Osteoblast (primary cell): Measurements from ENCODE around the gene STX10. TPM values are rescaled to one million over a fixed set of nuclear protein-coding genes. Genes with fewer than 3 reads are reported as not detected.

Experiments
- DNase-seq: peaks from one replicate; pipeline ENCODE4 v3.0.0; 2011; ENCODE audit warnings: low spot score, mixed read lengths; ENCODE audit not compliant: insufficient read length; ENCODE audit errors: missing footprints
- H2AFZ ChIP-seq: 2 replicates; pipeline ENCODE4 v1.6.0; 2011; ENCODE audit warnings: mild to moderate bottlenecking, low read length
- H3K27ac ChIP-seq: 2 replicates; pipeline ENCODE4 v1.5.1; 2011; ENCODE audit warnings: mild to moderate bottlenecking, low read depth, low read length, moderate library complexity
- H3K27me3 ChIP-seq: 2 replicates; pipeline ENCODE4 v1.6.0; 2012; ENCODE audit warnings: mild to moderate bottlenecking, control low read depth, inconsistent platforms, low read length, moderate library complexity; ENCODE audit not compliant: insufficient read depth
- H3K36me3 ChIP-seq: 2 replicates; pipeline ENCODE4 v1.5.1; 2011; ENCODE audit warnings: mild to moderate bottlenecking, low read length, control low read depth, moderate library complexity; ENCODE audit not compliant: insufficient read depth
- H3K4me1 ChIP-seq: 2 replicates; pipeline ENCODE4 v1.5.1; 2011; ENCODE audit warnings: mild to moderate bottlenecking, low read length, control low read depth, moderate library complexity; ENCODE audit not compliant: insufficient read depth
- H3K4me2 ChIP-seq: 2 replicates; pipeline ENCODE4 v1.6.0; 2011; ENCODE audit warnings: mild to moderate bottlenecking, low read length; ENCODE audit not compliant: insufficient read depth
- H3K4me3 ChIP-seq: fragments of 200-600 bp; sonication (generic); 3 replicates; pipeline ENCODE4 v1.5.1; 2012; ENCODE audit warnings: mild to moderate bottlenecking, low read length, inconsistent platforms; ENCODE audit not compliant: insufficient read depth
- H3K79me2 ChIP-seq: 2 replicates; pipeline ENCODE4 v1.6.0; 2012; ENCODE audit warnings: mild to moderate bottlenecking, low read length, control low read depth, inconsistent platforms; ENCODE audit not compliant: insufficient read depth
- H3K9me3 ChIP-seq: 2 replicates; pipeline ENCODE4 v1.5.1; 2011; ENCODE audit warnings: low read depth, low read length, control low read depth
- H4K20me1 ChIP-seq: 2 replicates; pipeline ENCODE4 v1.6.0; 2012; ENCODE audit warnings: mild to moderate bottlenecking, low read length, control low read depth; ENCODE audit not compliant: insufficient read depth
- total RNA-seq: library from RNA; depleted of rRNA; stranded (reverse); fragments of >200 nt; gene quantifications from 2 replicates; pipeline ENCODE4 v1.2.3, GENCODE V29; 2012
- TF ChIP-seq, protein P1 (sequence below): IDR thresholded peaks from 2 replicates; pipeline ENCODE4 v1.5.1; 2011; ENCODE audit warnings: mild to moderate bottlenecking, low read depth, low read length, moderate library complexity; ENCODE audit errors: extremely low read depth

The STX10 gene
- total RNA-seq, 1 donor = 81.1 TPM

DNA sequence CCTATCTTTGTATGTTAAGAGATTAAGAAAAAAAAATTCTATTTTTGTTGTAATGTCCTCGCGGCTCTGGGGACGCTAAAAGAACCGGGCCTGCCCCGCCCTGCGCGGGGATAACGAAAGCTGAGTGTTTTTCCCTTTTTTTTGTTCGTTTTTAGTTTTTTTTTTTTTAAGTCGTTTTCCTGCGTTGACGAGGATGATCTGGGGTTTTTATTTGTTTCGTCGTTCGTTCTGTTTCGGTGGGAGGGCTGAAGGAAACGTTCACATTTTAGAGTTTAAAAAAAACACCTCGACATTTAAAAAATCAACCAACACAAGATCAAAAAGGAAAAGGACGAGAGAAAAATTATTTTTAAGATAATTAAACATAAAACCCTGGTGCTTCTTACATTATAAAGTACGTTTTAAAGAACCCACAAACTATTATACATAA lies 53.1 kb downstream of the STX10 start:
- Histone ChIP-seq H4K20me1 (peaks cover 21% of the 10 kb centered on the region), H3K27ac (no peak overlapping the region), H3K27me3 (no peaks in the 10 kb centered on the region), H3K36me3 (peaks cover 16% of the 10 kb centered on the region), H3K4me1 (peaks cover 6% of the 10 kb centered on the region), H3K79me2 (no peaks in the 10 kb centered on the region), H3K4me2 (no peak overlapping the region), H3K4me3 (no peak overlapping the region), H3K9me3 (no peaks in the 10 kb centered on the region), H2AFZ (no peak overlapping the region)
- TF ChIP-seq, protein P1, sequence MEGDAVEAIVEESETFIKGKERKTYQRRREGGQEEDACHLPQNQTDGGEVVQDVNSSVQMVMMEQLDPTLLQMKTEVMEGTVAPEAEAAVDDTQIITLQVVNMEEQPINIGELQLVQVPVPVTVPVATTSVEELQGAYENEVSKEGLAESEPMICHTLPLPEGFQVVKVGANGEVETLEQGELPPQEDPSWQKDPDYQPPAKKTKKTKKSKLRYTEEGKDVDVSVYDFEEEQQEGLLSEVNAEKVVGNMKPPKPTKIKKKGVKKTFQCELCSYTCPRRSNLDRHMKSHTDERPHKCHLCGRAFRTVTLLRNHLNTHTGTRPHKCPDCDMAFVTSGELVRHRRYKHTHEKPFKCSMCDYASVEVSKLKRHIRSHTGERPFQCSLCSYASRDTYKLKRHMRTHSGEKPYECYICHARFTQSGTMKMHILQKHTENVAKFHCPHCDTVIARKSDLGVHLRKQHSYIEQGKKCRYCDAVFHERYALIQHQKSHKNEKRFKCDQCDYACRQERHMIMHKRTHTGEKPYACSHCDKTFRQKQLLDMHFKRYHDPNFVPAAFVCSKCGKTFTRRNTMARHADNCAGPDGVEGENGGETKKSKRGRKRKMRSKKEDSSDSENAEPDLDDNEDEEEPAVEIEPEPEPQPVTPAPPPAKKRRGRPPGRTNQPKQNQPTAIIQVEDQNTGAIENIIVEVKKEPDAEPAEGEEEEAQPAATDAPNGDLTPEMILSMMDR = no peak
- peak; percentile 78 for DNase-seq

DNA sequence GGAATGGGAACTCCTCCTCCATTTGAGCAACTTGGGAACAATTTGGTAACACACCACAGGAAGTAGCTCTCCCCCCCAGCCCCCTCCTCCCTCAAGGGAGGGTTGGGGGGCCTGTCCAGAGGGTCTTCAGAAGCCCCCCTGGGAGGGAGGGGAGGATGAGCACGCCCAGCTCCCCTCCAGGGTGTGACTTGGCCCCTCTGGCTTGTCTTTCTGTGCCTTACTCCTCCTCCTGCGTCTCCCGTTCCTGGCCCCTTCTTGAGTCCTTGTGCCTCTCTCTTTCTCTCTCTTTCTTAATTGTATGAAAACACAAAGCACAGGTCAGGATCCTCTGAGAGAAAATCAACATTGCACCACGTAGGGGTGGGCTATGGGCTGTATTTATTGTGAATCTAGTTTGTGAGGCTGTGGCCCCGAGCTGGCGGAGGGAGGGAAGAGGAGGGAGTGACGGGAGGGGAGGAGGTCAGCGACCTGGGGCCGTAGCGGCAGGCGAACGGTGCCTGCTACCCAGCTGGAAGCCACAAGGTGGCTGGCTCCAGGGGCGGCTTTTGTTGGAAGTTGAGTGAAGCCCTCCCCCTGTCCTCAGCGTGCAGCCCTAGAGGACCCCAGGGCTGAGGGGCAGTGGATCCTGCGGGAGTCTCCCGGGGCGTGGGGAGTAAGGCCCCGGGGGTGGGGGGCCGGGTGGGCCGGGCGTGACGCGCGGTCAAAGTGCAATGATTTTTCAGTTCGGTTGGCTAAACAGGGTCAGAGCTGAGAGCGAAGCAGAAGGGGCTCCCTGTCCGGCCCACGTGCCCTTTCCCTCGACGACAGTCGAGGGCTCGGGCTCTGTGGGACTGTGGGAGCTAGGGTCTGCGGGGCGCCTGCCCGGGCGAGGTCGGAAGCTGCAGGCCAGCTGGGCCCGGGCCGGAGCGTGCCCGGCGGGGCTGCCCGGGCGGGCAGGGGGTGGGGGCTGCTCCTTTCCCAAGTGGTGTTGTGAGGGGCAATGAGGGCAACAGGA lies 53.9 kb downstream of the STX10 start:
- Histone ChIP-seq H3K36me3 (peaks cover 16% of the 10 kb centered on the region), H4K20me1 (peaks cover 21% of the 10 kb centered on the region), H2AFZ (no peak overlapping the region), H3K4me1 (peaks cover 14% of the 10 kb centered on the region), H3K4me3 (no peak overlapping the region), H3K9me3 (no peaks in the 10 kb centered on the region), H3K27ac (no peak overlapping the region), H3K27me3 (no peaks in the 10 kb centered on the region), H3K79me2 (no peaks in the 10 kb centered on the region), H3K4me2 (no peak overlapping the region)
- DNase-seq = peak; percentile 88
- TF ChIP-seq, protein P1 = no peak

GRCh38 chr19:13095393-13095784 lies 54.8 kb downstream of the STX10 start:
- Histone ChIP-seq H2AFZ (no peak overlapping the region), H3K36me3 (peaks cover 20% of the 10 kb centered on the region)

More at GRCh38 chr19:13095393-13095784, 54.8 kb downstream of the STX10 start:
- no peak for DNase-seq
- Histone ChIP-seq H3K27ac (no peak overlapping the region), H3K4me3 (no peak overlapping the region), H3K4me1 (peaks cover 22% of the 10 kb centered on the region), H3K27me3 (no peaks in the 10 kb centered on the region), H3K4me2 (no peak overlapping the region), H4K20me1 (peaks cover 20% of the 10 kb centered on the region), H3K9me3 (no peaks in the 10 kb centered on the region), H3K79me2 (no peaks in the 10 kb centered on the region)
- TF ChIP-seq, protein P1 = no peak
